ENCODE measurements around the gene ITGBL1.
"Not testable (repeated sequence)": the region's sequence is repeated elsewhere in the genome, so short reads cannot be mapped to it uniquely, and the experiment has no call there.

ITGBL1 gene

DNA sequence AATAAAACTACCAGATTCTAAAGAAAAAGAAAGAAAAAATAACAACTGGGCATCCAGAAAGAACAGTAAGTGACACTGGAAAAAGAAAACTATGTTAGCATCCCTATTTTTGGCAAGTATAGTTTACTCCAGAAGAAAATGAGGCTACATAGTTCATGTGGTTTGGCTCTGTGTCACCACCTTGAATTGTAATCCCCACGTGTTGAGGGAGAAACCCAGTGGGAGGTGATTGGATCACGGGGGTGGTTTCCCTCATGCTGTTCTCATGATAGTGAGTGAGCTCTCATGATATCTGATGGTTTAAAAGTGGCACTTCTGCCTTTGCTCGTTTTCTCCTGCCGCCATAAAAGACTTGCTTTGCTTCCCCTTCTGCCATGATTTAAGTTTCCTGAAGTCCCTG, 76.9 kb downstream of the ITGBL1 start:
- no peak for DNase-seq (ENCODE audit: low read depth, low spot score)
- Histone ChIP-seq H3K27me3 (ENCODE audit: control insufficient read depth, insufficient read depth, low read length) (no peaks in the 10 kb centered on the region), H3K36me3 (ENCODE audit: control insufficient read depth, insufficient read depth, low read length) (no peaks in the 10 kb centered on the region), H3K27ac (ENCODE audit: low read length) (no peak overlapping the region), H3K9me3 (ENCODE audit: control insufficient read depth, insufficient read depth, low read length) (no peaks in the 10 kb centered on the region), H3K4me1 (ENCODE audit: control insufficient read depth, insufficient read depth, low read length) (no peaks in the 10 kb centered on the region), H3K4me3 (ENCODE audit: low read length) (no peak overlapping the region)
- WGBS (ENCODE audit: insufficient coverage, insufficient read length) = no CpG with 5 or more reads among the region's 4 CpGs

DNA sequence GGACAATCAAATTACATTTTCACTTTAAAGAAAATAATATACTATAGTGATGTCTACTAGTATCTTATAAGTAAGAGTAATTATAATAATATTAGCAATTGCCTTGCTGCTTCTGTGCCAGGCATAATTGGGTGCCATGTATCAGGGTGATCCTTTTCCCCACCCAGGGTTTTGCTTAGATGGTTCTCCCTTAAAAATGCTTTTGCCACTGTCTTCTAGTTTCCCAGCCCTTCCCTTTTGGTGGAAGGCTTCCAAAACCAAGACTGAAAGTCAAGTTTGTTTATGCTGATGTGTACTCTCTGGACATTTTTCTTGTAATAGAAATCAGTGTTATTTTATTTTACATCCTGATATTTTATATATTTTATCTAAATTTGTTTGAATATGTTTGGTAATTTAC, 77.8 kb downstream of the ITGBL1 start:
- Histone ChIP-seq H3K4me1 (ENCODE audit: control insufficient read depth, insufficient read depth, low read length) (no peaks in the 10 kb centered on the region), H3K9me3 (ENCODE audit: control insufficient read depth, insufficient read depth, low read length) (no peaks in the 10 kb centered on the region), H3K36me3 (ENCODE audit: control insufficient read depth, insufficient read depth, low read length) (no peaks in the 10 kb centered on the region), H3K4me3 (ENCODE audit: low read length) (no peak overlapping the region), H3K27me3 (ENCODE audit: control insufficient read depth, insufficient read depth, low read length) (no peaks in the 10 kb centered on the region), H3K27ac (ENCODE audit: low read length) (no peak overlapping the region)
- DNase-seq (ENCODE audit: low read depth, low spot score) = no peak

DNA sequence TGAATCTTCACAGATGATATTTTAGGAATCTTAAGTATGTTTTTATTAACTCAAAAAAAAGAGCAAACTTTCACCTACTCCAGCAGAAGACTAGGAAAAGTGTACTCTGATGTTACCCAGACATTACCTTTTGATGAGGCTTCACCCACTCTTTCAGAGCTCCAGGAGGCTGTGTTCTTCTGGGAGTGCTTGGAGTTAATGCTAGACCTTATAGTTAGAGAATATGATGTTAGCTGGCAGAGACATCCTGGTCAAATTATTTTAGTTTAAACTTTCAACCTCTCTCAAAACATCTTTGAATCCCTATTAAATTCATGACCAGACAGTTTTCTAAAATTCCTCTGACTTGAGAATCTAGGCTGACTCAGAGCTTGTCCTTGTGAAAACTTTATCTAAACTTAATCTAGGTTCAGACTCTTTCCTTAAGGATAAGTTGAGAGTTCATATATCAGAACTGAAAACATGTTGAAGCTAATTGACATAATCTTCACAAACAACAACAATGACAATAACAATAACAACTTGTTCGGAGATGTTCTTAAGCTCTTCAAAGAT, 82.8 kb downstream of the ITGBL1 start:
- Histone ChIP-seq H3K27me3 (ENCODE audit: control insufficient read depth, insufficient read depth, low read length) (no peaks in the 10 kb centered on the region), H3K4me3 (ENCODE audit: low read length) (no peak overlapping the region), H3K36me3 (ENCODE audit: control insufficient read depth, insufficient read depth, low read length) (no peaks in the 10 kb centered on the region), H3K4me1 (ENCODE audit: control insufficient read depth, insufficient read depth, low read length) (no peaks in the 10 kb centered on the region), H3K27ac (ENCODE audit: low read length) (no peak overlapping the region), H3K9me3 (ENCODE audit: control insufficient read depth, insufficient read depth, low read length) (no peaks in the 10 kb centered on the region)
- no peak for DNase-seq (ENCODE audit: low read depth, low spot score)
- no CpG with 5 or more reads among the region's 1 CpG for WGBS (ENCODE audit: insufficient coverage, insufficient read length)

DNA sequence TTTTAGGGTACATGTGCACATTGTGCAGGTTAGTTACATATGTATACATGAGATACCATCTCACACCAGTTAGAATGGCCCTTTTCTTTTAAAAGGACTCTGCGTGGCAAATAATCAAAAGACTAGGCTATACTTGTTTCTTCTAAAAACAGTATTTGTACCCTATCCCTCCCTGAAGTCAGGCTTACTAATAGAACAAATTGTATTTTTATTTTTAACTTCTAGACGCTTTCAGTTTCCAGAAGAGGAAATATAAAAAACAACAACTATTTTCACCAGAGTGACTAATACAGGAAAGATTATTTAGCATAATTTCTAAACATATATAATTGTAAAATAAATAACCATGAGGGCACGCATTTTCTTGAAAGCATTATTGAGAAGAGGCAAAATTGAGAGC, 83.6 kb downstream of the ITGBL1 start:
- no CpG with 5 or more reads among the region's 3 CpGs for WGBS (ENCODE audit: insufficient coverage, insufficient read length)
- Histone ChIP-seq H3K27ac (ENCODE audit: low read length) (no peak overlapping the region), H3K4me1 (ENCODE audit: control insufficient read depth, insufficient read depth, low read length) (no peaks in the 10 kb centered on the region), H3K27me3 (ENCODE audit: control insufficient read depth, insufficient read depth, low read length) (no peaks in the 10 kb centered on the region), H3K4me3 (ENCODE audit: low read length) (no peak overlapping the region), H3K9me3 (ENCODE audit: control insufficient read depth, insufficient read depth, low read length) (no peaks in the 10 kb centered on the region), H3K36me3 (ENCODE audit: control insufficient read depth, insufficient read depth, low read length) (no peaks in the 10 kb centered on the region)
- no peak for DNase-seq (ENCODE audit: low read depth, low spot score)

DNA sequence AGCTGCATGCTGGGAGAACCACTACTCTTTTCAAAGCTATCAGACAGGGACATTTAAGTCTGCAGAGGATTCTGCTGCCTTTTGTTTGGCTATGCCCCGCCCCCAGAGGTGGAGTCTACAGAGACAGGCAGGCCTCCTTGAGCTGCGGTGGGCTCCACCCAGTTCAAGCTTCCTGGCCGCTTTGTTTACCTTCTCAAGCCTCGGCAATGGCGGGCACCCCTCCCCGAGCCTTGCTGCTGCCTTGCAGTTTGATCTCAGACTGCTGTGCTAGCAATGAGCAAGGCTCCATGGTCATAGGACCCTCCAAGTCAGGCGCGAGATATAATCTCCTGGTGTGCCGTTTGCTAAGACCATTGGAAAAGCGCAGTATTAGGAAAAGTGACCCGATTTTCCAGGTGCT, 92.1 kb downstream of the ITGBL1 start:
- not testable (repeated sequence) for H3K9me3 ChIP-seq (ENCODE audit: control insufficient read depth, insufficient read depth, low read length); H3K36me3 ChIP-seq (ENCODE audit: control insufficient read depth, insufficient read depth, low read length); H3K27me3 ChIP-seq (ENCODE audit: control insufficient read depth, insufficient read depth, low read length); H3K27ac ChIP-seq (ENCODE audit: low read length); H3K4me3 ChIP-seq (ENCODE audit: low read length); DNase-seq (ENCODE audit: low read depth, low spot score); H3K4me1 ChIP-seq (ENCODE audit: control insufficient read depth, insufficient read depth, low read length)
- no CpG with 5 or more reads among the region's 11 CpGs for WGBS (ENCODE audit: insufficient coverage, insufficient read length)

DNA sequence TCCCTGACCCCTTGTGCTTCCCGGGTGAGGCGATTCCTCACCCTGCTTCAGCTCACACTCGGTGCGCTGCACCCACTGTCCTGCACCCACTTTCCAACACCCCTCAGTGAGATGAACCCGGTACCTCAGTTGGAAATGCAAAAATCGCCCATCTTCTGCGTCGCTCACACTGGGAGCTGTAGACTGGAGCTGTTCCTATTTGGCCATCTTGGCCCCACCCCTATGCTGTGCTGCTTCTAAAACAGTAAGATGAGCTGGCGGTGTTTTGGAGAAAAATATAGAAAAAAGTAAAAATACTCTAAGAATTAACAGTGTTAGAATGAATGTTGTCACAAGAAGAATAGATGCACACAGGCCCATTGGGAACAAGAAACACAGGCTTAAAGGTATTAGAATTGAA, 92.5 kb downstream of the ITGBL1 start:
- DNase-seq (ENCODE audit: low read depth, low spot score) = no peak
- no peak overlapping the region for H3K27ac ChIP-seq (ENCODE audit: low read length)
- no peak overlapping the region for H3K4me3 ChIP-seq (ENCODE audit: low read length)
- H3K4me1 ChIP-seq (ENCODE audit: control insufficient read depth, insufficient read depth, low read length) = no peaks in the 10 kb centered on the region
- no CpG with 5 or more reads among the region's 9 CpGs for WGBS (ENCODE audit: insufficient coverage, insufficient read length)
- no peaks in the 10 kb centered on the region for H3K9me3 ChIP-seq (ENCODE audit: control insufficient read depth, insufficient read depth, low read length)
- H3K27me3 ChIP-seq (ENCODE audit: control insufficient read depth, insufficient read depth, low read length) = no peaks in the 10 kb centered on the region
- no peaks in the 10 kb centered on the region for H3K36me3 ChIP-seq (ENCODE audit: control insufficient read depth, insufficient read depth, low read length)

DNA sequence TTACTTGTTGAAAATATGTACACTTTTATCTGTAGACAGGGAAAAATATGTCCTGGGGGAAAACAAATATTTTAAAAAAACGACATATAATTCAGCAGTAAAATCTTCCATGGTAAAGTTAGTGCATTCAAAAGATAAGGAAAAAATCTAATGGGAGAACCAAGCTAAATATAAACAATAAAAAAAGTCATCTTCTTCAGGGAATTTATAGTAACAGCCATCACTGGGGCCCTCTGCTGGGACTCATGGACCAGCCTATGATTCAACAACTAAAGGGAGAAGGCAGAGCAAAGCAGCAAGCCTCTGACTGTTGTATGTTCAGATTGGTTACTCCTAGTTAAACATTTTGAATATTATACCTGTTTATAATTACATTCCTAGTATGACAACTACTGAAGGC, 93.0 kb downstream of the ITGBL1 start:
- DNase-seq (ENCODE audit: low read depth, low spot score) = no peak
- H3K4me3 ChIP-seq (ENCODE audit: low read length) = no peak overlapping the region
- no peaks in the 10 kb centered on the region for H3K27me3 ChIP-seq (ENCODE audit: control insufficient read depth, insufficient read depth, low read length)
- H3K4me1 ChIP-seq (ENCODE audit: control insufficient read depth, insufficient read depth, low read length) = no peaks in the 10 kb centered on the region
- WGBS (ENCODE audit: insufficient coverage, insufficient read length) = no CpG with 5 or more reads among the region's 1 CpG
- no peak overlapping the region for H3K27ac ChIP-seq (ENCODE audit: low read length)
- H3K9me3 ChIP-seq (ENCODE audit: control insufficient read depth, insufficient read depth, low read length) = no peaks in the 10 kb centered on the region
- H3K36me3 ChIP-seq (ENCODE audit: control insufficient read depth, insufficient read depth, low read length) = no peaks in the 10 kb centered on the region

DNA sequence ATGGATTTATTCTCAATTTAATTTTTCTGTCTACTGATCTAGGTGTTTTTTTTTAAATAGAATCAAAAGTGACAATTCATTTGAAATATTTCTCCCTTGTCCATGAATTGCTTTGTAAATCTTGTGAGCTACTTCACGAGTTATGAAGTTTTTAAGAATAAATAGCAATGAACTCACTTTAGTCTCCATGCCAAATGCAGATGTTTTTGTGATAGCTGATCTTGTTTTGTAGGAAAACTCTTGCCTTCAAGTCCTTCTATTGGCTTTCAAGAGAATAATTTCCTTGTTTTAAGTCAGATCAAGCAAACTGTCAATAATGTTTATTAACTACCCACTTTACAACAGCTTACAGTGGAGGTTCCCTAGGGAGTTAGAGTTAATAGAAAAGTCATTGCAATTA, 99.8 kb downstream of the ITGBL1 start:
- H3K27me3 ChIP-seq (ENCODE audit: control insufficient read depth, insufficient read depth, low read length) = no peaks in the 10 kb centered on the region
- H3K36me3 ChIP-seq (ENCODE audit: control insufficient read depth, insufficient read depth, low read length) = no peaks in the 10 kb centered on the region
- no peak overlapping the region for H3K27ac ChIP-seq (ENCODE audit: low read length)
- WGBS (ENCODE audit: insufficient coverage, insufficient read length) = no CpG with 5 or more reads among the region's 1 CpG
- no peak for DNase-seq (ENCODE audit: low read depth, low spot score)
- no peak overlapping the region for H3K4me3 ChIP-seq (ENCODE audit: low read length)
- H3K4me1 ChIP-seq (ENCODE audit: control insufficient read depth, insufficient read depth, low read length) = peaks cover 1% of the 10 kb centered on the region; the same call in 1 of the 2 replicates
- H3K9me3 ChIP-seq (ENCODE audit: control insufficient read depth, insufficient read depth, low read length) = no peaks in the 10 kb centered on the region

DNA sequence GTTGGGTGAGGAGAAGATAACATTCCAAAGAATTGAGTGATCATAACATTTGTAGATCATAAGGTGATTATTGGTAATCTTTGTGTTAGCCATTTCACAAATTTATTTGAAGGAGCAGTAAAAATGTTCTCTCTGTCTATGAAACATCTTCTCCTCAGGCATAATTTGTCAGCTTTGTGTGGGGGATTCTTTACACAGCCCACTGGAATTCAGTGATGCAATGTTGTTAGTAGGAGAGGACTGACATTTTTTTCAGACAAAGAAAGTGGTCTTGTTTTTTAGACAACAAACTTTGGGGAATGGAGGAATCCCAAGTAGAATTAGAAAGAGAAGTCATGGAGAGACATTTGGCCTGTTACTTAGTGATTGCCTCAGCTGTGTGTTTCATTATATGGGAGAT, 100.3 kb downstream of the ITGBL1 start:
- no peaks in the 10 kb centered on the region for H3K27me3 ChIP-seq (ENCODE audit: control insufficient read depth, insufficient read depth, low read length)
- H3K4me3 ChIP-seq (ENCODE audit: low read length) = no peak overlapping the region
- no peak overlapping the region for H3K27ac ChIP-seq (ENCODE audit: low read length)
- peaks cover 1% of the 10 kb centered on the region; the same call in 1 of the 2 replicates for H3K4me1 ChIP-seq (ENCODE audit: control insufficient read depth, insufficient read depth, low read length)
- DNase-seq (ENCODE audit: low read depth, low spot score) = no peak
- no peaks in the 10 kb centered on the region for H3K36me3 ChIP-seq (ENCODE audit: control insufficient read depth, insufficient read depth, low read length)
- no peaks in the 10 kb centered on the region for H3K9me3 ChIP-seq (ENCODE audit: control insufficient read depth, insufficient read depth, low read length)

DNA sequence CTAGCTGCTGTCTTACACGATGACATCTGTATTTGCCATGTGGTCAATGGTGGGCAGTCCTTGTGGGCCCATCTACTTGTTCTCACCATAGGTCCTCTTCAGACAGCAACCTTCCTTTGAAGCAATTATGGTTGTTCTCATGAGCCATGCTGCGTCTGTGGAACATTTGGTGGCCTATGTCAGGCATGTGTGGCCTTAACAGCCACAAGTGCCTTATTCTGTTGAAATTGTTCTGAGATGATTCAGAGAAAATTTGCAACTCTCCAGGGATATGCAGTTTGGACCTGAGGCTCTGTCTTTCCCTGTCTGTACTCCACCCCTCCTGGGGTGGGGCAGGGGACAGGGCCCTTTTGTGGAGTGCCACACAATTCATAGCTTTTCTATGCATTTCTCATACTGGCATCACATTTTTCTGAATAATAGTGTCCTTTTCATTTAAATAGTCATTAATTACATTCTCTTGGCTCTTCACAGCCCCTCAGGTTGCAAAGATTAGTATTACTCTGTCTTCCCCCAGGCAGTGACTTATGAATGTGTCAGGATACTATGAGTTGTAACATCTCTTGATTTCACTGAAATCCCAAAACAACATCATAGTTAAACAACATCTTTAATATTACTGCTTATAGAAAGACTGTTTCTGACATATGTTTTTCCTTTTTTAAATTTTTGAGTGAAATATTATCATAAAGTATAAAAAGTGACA, 102.1 kb downstream of the ITGBL1 start:
- DNase-seq (ENCODE audit: low read depth, low spot score) = no peak
- Histone ChIP-seq H3K36me3 (ENCODE audit: control insufficient read depth, insufficient read depth, low read length) (no peaks in the 10 kb centered on the region), H3K27me3 (ENCODE audit: control insufficient read depth, insufficient read depth, low read length) (no peaks in the 10 kb centered on the region), H3K4me3 (ENCODE audit: low read length) (no peak overlapping the region), H3K27ac (ENCODE audit: low read length) (no peak overlapping the region), H3K4me1 (ENCODE audit: control insufficient read depth, insufficient read depth, low read length) (peaks cover 1% of the 10 kb centered on the region), H3K9me3 (ENCODE audit: control insufficient read depth, insufficient read depth, low read length) (no peaks in the 10 kb centered on the region)
- no CpG with 5 or more reads among the region's 2 CpGs for WGBS (ENCODE audit: insufficient coverage, insufficient read length)

DNA sequence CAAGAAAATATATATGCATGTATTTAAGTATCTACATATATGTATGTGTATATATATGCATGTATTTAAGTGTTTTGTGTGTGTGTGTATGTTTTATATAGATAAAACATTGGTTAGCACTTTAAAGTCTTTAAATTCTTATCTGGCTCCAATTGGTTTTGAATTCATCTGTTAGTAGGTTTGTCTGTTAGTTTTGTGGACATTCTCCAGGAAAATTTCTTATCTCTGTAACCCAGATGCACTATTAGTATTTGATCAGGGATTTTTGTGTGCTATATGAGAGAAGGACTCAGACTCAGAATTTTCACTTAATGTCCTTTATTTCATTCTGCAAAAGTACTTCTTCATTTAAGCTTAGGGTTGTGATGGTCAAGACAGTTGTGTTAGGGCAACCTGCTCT, 103.1 kb downstream of the ITGBL1 start:
- H3K27ac ChIP-seq (ENCODE audit: low read length) = no peak overlapping the region
- H3K27me3 ChIP-seq (ENCODE audit: control insufficient read depth, insufficient read depth, low read length) = no peaks in the 10 kb centered on the region
- no peaks in the 10 kb centered on the region for H3K9me3 ChIP-seq (ENCODE audit: control insufficient read depth, insufficient read depth, low read length)
- peaks cover 1% of the 10 kb centered on the region for H3K4me1 ChIP-seq (ENCODE audit: control insufficient read depth, insufficient read depth, low read length)
- DNase-seq (ENCODE audit: low read depth, low spot score) = no peak
- H3K4me3 ChIP-seq (ENCODE audit: low read length) = no peak overlapping the region
- H3K36me3 ChIP-seq (ENCODE audit: control insufficient read depth, insufficient read depth, low read length) = no peaks in the 10 kb centered on the region

Measured in iPS DF 6.9 (cell line).